Endothelial cell (in vitro differentiated cells): ENCODE results near the gene IFT27. TPM values are rescaled to one million over a fixed set of nuclear protein-coding genes. Genes with fewer than 3 reads are reported as not detected.

Experiments
- DNase-seq: peaks from one replicate; pipeline ENCODE4 v3.0.0; 2021; ENCODE audit warnings: low spot score
- H3K27ac Mint-ChIP-seq: one replicate; pipeline ENCODE4 v1.8.0; 2021; ENCODE audit warnings: mixed read lengths, inconsistent platforms; ENCODE audit not compliant: unreplicated experiment
- H3K27me3 Mint-ChIP-seq: one replicate; pipeline ENCODE4 v1.8.0; 2021; ENCODE audit warnings: mild to moderate bottlenecking, moderate library complexity, mixed read lengths, inconsistent platforms; ENCODE audit not compliant: unreplicated experiment
- H3K36me3 Mint-ChIP-seq: one replicate; pipeline ENCODE4 v1.8.0; 2021; ENCODE audit warnings: mild to moderate bottlenecking, low read depth, mixed read lengths, inconsistent platforms; ENCODE audit not compliant: unreplicated experiment
- H3K4me1 Mint-ChIP-seq: one replicate; pipeline ENCODE4 v1.8.0; 2021; ENCODE audit warnings: mild to moderate bottlenecking, mixed read lengths, inconsistent platforms; ENCODE audit not compliant: unreplicated experiment
- H3K4me3 Mint-ChIP-seq: one replicate; pipeline ENCODE4 v1.8.0; 2021; ENCODE audit warnings: mild to moderate bottlenecking, mixed read lengths, inconsistent platforms; ENCODE audit not compliant: unreplicated experiment
- H3K9me3 Mint-ChIP-seq: one replicate; pipeline ENCODE4 v1.8.0; 2021; ENCODE audit warnings: mixed read lengths, inconsistent platforms; ENCODE audit not compliant: unreplicated experiment
- total RNA-seq: library from RNA; stranded (reverse); fragmentation: NEBNext Ultra II Directional; extraction: Animal tissue kit (Norgen Biotek cat#: 25700); gene quantifications from one replicate; pipeline ENCODE4 v1.2.1, GENCODE V29; 2021; ENCODE audit not compliant: unreplicated experiment
- TF ChIP-seq, protein P1 (sequence below): fragments of 200-600 bp; sonication (generic); IDR thresholded peaks from one replicate; pipeline ENCODE4 v1.5.0; 2021; ENCODE audit warnings: antibody characterized with exemption; ENCODE audit not compliant: unreplicated experiment

Gene IFT27
- total RNA-seq, 1 donor from 2014 or later: 51.1 TPM

GRCh38 chr22:36808721-36809344, 32.9 kb upstream of the IFT27 start:
- Mint-ChIP-seq H3K4me1 (peaks cover 8% of the 10 kb centered on the region), H3K36me3 (no peaks in the 10 kb centered on the region), H3K27me3 (peaks cover 4% of the 10 kb centered on the region), H3K27ac (no peak overlapping the region), H3K4me3 (no peak overlapping the region), H3K9me3 (no peaks in the 10 kb centered on the region)
- no peak for DNase-seq
- TF ChIP-seq, protein P1, sequence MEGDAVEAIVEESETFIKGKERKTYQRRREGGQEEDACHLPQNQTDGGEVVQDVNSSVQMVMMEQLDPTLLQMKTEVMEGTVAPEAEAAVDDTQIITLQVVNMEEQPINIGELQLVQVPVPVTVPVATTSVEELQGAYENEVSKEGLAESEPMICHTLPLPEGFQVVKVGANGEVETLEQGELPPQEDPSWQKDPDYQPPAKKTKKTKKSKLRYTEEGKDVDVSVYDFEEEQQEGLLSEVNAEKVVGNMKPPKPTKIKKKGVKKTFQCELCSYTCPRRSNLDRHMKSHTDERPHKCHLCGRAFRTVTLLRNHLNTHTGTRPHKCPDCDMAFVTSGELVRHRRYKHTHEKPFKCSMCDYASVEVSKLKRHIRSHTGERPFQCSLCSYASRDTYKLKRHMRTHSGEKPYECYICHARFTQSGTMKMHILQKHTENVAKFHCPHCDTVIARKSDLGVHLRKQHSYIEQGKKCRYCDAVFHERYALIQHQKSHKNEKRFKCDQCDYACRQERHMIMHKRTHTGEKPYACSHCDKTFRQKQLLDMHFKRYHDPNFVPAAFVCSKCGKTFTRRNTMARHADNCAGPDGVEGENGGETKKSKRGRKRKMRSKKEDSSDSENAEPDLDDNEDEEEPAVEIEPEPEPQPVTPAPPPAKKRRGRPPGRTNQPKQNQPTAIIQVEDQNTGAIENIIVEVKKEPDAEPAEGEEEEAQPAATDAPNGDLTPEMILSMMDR: no peak

GRCh38 chr22:36807627-36808026, 31.7 kb upstream of the IFT27 start:
- no peak overlapping the region for H3K27ac Mint-ChIP-seq
- peaks cover 8% of the 10 kb centered on the region for H3K4me1 Mint-ChIP-seq
- DNase-seq: no peak
- peaks cover 4% of the 10 kb centered on the region for H3K27me3 Mint-ChIP-seq
- H3K9me3 Mint-ChIP-seq: no peaks in the 10 kb centered on the region
- TF ChIP-seq, protein P1: no peak
- no peaks in the 10 kb centered on the region for H3K36me3 Mint-ChIP-seq
- no peak overlapping the region for H3K4me3 Mint-ChIP-seq

DNA sequence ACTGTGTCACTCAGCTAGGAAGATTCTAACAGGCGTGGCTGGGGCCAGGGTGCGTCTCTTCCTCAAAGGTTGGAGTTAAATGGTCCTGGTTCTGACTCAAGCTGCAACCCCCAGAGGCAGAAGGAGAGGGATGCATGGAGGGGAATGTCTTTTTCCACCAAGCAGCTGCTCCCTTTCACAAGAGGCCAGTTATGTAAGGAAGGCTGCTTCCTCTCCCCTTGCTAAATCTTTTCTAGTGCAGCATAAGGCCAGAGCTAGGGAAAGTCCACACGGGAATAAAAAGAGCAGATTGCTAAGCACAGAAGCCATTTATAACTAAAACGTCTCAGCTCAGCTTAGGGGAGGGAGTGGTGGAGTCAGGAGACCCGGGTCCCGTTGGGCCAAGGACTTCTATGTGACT, 30.9 kb upstream of the IFT27 start:
- Mint-ChIP-seq H3K27me3 (peaks cover under 1% of the 10 kb centered on the region), H3K27ac (no peak overlapping the region)

GRCh38 chr22:36803358-36803757, 27.4 kb upstream of the IFT27 start:
- Mint-ChIP-seq H3K36me3 (no peaks in the 10 kb centered on the region), H3K9me3 (no peaks in the 10 kb centered on the region), H3K27me3 (peaks cover 1% of the 10 kb centered on the region), H3K27ac (no peak overlapping the region), H3K4me1 (peaks cover 6% of the 10 kb centered on the region), H3K4me3 (no peak overlapping the region)
- no peak for DNase-seq
- TF ChIP-seq, protein P1: no peak

More for the DNA sequence above, 30.9 kb upstream of the IFT27 start:
- Mint-ChIP-seq H3K4me1 (peaks cover 8% of the 10 kb centered on the region), H3K36me3 (no peaks in the 10 kb centered on the region), H3K4me3 (no peak overlapping the region), H3K9me3 (no peaks in the 10 kb centered on the region)
- DNase-seq: no peak
- TF ChIP-seq, protein P1: no peak

DNA sequence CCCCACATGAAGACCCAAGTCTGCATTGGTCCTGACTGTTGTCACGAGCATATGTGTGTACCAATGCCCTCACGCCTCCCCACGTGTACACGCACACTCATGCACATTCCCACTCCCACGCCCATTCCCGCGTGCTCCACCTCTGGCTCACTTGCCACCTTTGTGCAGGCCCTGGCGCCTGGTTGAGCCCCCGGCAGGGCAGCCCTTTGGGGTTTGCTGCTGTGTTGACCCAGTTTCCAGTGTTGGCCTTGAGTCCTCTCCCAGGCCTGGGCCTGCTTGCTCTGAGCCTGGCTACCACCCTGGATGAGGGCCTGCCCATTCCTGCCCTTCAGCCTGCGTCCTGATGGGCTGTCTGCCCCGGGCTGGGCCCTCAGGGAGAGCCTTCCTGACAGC, 22.8 kb upstream of the IFT27 start:
- DNase-seq: no peak
- Mint-ChIP-seq H3K27ac (no peak overlapping the region), H3K4me3 (no peak overlapping the region), H3K36me3 (no peaks in the 10 kb centered on the region), H3K9me3 (no peaks in the 10 kb centered on the region), H3K27me3 (peaks cover 1% of the 10 kb centered on the region), H3K4me1 (no peaks in the 10 kb centered on the region)
- TF ChIP-seq, protein P1: no peak
